ENCODE data around the gene ZNF45.

GRCh38 chr19:43905897-43906296 lies 29.2 kb downstream of the ZNF45 start:
- TF ChIP-seq, protein P1, sequence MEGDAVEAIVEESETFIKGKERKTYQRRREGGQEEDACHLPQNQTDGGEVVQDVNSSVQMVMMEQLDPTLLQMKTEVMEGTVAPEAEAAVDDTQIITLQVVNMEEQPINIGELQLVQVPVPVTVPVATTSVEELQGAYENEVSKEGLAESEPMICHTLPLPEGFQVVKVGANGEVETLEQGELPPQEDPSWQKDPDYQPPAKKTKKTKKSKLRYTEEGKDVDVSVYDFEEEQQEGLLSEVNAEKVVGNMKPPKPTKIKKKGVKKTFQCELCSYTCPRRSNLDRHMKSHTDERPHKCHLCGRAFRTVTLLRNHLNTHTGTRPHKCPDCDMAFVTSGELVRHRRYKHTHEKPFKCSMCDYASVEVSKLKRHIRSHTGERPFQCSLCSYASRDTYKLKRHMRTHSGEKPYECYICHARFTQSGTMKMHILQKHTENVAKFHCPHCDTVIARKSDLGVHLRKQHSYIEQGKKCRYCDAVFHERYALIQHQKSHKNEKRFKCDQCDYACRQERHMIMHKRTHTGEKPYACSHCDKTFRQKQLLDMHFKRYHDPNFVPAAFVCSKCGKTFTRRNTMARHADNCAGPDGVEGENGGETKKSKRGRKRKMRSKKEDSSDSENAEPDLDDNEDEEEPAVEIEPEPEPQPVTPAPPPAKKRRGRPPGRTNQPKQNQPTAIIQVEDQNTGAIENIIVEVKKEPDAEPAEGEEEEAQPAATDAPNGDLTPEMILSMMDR (IDR thresholded peaks at IDR 0.05) = no peak
- no peak for TF ChIP-seq POLR2A (IDR thresholded peaks at IDR 0.05)

Measured in adrenal gland (tissue), 5 donors.